HL-60 (cell line): ENCODE results near the gene CES5A.
A peak's percentile ranks its signal among the peaks of the same experiment; 100 is the strongest.
"Not testable (repeated sequence)": the region's sequence is repeated elsewhere in the genome, so short reads cannot be mapped to it uniquely, and the experiment has no call there.

Experiments used
- DNase-seq, 2 experiments: peaks; one replicate each; pipeline ENCODE4 v3.0.0-alpha.2; 2010 to 2020; ENCODE audit warnings: low read depth in 1 of 2, low spot score in 1 of 2
- H3K27ac ChIP-seq: fragments of 250-450 bp; sonication (Bioruptor Pico); replicated peaks from 2 replicates; pipeline ENCODE4 v1.5.1; 2020; ENCODE audit warnings: mild to moderate bottlenecking, moderate library complexity
- H3K27me3 ChIP-seq: fragments of 250-450 bp; sonication (Bioruptor Pico); 2 replicates; pipeline ENCODE4 v1.5.1; 2021; ENCODE audit warnings: mild to moderate bottlenecking, moderate library complexity; ENCODE audit not compliant: insufficient read depth, poor library complexity, severe bottlenecking
- H3K4me3 ChIP-seq: replicated peaks from 2 replicates; pipeline ENCODE4 v1.5.1; 2011; ENCODE audit warnings: mild to moderate bottlenecking, control low read depth, low read length; ENCODE audit not compliant: insufficient read depth
- CTCF ChIP-seq: IDR thresholded peaks from one replicate; pipeline ENCODE4 v1.5.1; 2011; ENCODE audit warnings: low read length, control low read depth, inconsistent platforms; ENCODE audit not compliant: insufficient read depth
- GABPA ChIP-seq: IDR thresholded peaks from 2 replicates; pipeline ENCODE4 v1.6.1; 2012; ENCODE audit warnings: low read depth
- POLR2AphosphoS5 ChIP-seq: IDR thresholded peaks from 2 replicates; pipeline ENCODE4 v1.6.1; 2012; ENCODE audit warnings: low read depth
- REST ChIP-seq: IDR thresholded peaks from 2 replicates; pipeline ENCODE4 v1.6.1; 2012; ENCODE audit warnings: low read depth; ENCODE audit not compliant: insufficient replicate concordance
- SPI1 ChIP-seq: IDR thresholded peaks from 2 replicates; pipeline ENCODE4 v1.6.1; 2012; ENCODE audit warnings: low read depth, mild to moderate bottlenecking, borderline replicate concordance

CES5A gene

GRCh38 chr16:55835581-55835980, 39.6 kb downstream of the CES5A start:
- no peak overlapping the region for H3K4me3 ChIP-seq
- no peaks in the 10 kb centered on the region for H3K27me3 ChIP-seq
- H3K27ac ChIP-seq = no peak overlapping the region; the same call in 1 of the 2 replicates
- TF ChIP-seq GABPA = no peak
- peak; percentile 29 to 51 for DNase-seq

- H3K4me3 ChIP-seq, DNase-seq, H3K27me3 ChIP-seq, H3K27ac ChIP-seq: not testable (repeated sequence)
These were observed 40.0 kb downstream of the CES5A start for GRCh38 chr16:55835173-55835572.

GRCh38 chr16:55834049-55834448, 41.1 kb downstream of the CES5A start:
- H3K27ac ChIP-seq = peak overlapping the region; percentile 34; the same call in 1 of the 2 replicates
- no peak overlapping the region for H3K4me3 ChIP-seq
- no peak for TF ChIP-seq CTCF
- TF ChIP-seq GABPA = no peak
- no peak for TF ChIP-seq REST
- TF ChIP-seq POLR2AphosphoS5 = no peak
- peak; percentile 78 for TF ChIP-seq SPI1
- H3K27me3 ChIP-seq = no peaks in the 10 kb centered on the region
- peak in 1 of 2 experiments; percentile 39 for DNase-seq

- TF ChIP-seq GABPA (no peak), POLR2AphosphoS5 (no peak), REST (no peak)
- DNase-seq = peak; percentile 76 to 97
- Histone ChIP-seq H3K27me3 (no peaks in the 10 kb centered on the region), H3K27ac (peak within 1 kb of the TSS; percentile 59), H3K4me3 (peak within 1 kb of the TSS; percentile 42)
These were observed 42.1 kb downstream of the CES5A start, which contains the start of gene CES1 for GRCh38 chr16:55832773-55833691. TSS of gene CES1 (minus strand) at chr16:55833096. CDS start at chr16:55833055, 41 bp downstream.

- no peak for TF ChIP-seq SPI1
- peak overlapping the region; percentile 59 for H3K27ac ChIP-seq
- no peak for DNase-seq
- H3K4me3 ChIP-seq = peak overlapping the region; percentile 42
- no peaks in the 10 kb centered on the region for H3K27me3 ChIP-seq
These were observed 42.8 kb downstream of the CES5A start for GRCh38 chr16:55832425-55832772.
